Measurements from ENCODE around the gene TRIM32. TPM values are rescaled to one million over a fixed set of nuclear protein-coding genes. Genes with fewer than 3 reads are reported as not detected.
"Not testable (repeated sequence)": the region's sequence is repeated elsewhere in the genome, so short reads cannot be mapped to it uniquely, and the experiment has no call there.

TRIM32 gene
- total and polyA plus RNA-seq, 8 donors: 2.4 to 18.2 (median 8.1) TPM

DNA sequence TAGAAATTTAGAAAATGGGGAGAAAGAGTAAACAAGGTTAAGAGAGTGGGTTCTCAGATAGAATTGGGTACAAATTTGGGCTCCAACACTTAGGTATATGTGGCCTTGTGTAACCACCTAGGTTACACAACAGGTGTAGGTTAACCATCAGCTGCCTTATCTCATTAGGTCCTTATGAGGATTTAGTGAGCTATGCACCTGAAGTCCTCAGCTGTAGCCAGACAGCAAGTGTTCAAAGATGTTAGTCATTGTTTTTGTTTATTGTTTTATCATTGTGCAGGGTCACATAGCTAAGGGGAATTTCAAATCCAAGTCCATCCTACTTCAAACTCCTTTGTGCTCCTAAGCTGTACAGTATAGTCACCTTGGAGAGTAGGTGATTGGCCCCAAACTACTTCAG lies 970 bp upstream of the TRIM32 start:
- ATAC-seq (peak; percentile 15 to 27 (median 22)), DNase-seq (no peak), FAIRE-seq (no peak)
- Histone ChIP-seq H3K27me3 (no peaks in the 10 kb centered on the region), H3K4me3 (peak overlapping the region in 2 of 4 donors; percentile 64 to 67), H3K36me3 (no peaks in the 10 kb centered on the region), H3K9me3 (no peaks in the 10 kb centered on the region), H3K4me1 (peaks cover 8 to 18% (median 16%) of the 10 kb centered on the region in 3 donors), H3K27ac (peak overlapping the region in 1 of 4 donors; percentile 79)
- intact Hi-C loops (cut with DNase I): no loop called here
- TF ChIP-seq CTCF (IDR thresholded peaks at IDR 0.05): no peak

DNA sequence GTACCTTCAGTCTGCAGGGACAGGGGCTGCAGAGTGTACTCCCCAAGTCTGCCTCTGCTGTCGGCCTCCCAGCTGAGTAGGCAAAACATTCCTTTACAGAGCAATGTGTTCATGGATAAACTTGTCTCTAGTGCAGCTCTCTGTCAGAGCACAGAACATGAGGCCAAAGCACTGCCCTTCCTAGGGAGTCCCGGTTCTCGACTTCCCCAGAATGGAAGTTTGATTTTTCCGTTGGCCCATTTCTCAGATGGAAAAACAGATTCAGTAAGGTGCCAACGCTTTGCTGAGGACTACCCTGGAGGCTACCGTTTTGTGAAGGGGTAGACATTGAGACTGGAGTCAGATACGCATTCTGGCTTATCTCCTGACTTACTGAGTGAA lies 422 bp upstream of the TRIM32 start:
- H3K27me3 ChIP-seq: no peaks in the 10 kb centered on the region
- no peak for FAIRE-seq
- DNase-seq: no peak
- peak overlapping the region in 3 of 4 donors; percentile 45 to 79 (median 57) for H3K27ac ChIP-seq
- H3K4me3 ChIP-seq: peak overlapping the region; percentile 35 to 67 (median 54)
- no peak for TF ChIP-seq CTCF (IDR thresholded peaks at IDR 0.05)
- H3K9me3 ChIP-seq: no peaks in the 10 kb centered on the region
- H3K4me1 ChIP-seq: peaks cover 13 to 23% (median 16%) of the 10 kb centered on the region in 3 donors
- no peaks in the 10 kb centered on the region for H3K36me3 ChIP-seq
- peak; percentile 27 to 54 (median 49) for ATAC-seq
- intact Hi-C loops (cut with DNase I): no loop called here
- 8 to 9% methylated on average over 7 of the region's 7 CpGs for WGBS, 2 donors

GRCh38 chr9:116687754-116688135 lies 640 bp downstream of the TRIM32 start:
- Histone ChIP-seq H3K27ac (no peak overlapping the region), H3K27me3 (no peaks in the 10 kb centered on the region), H3K4me1 (peaks cover 16 to 34% (median 20%) of the 10 kb centered on the region in 3 donors), H3K36me3 (no peaks in the 10 kb centered on the region), H3K9me3 (no peaks in the 10 kb centered on the region), H3K4me3 (peak overlapping the region; percentile 35 to 67 (median 54))
- no peak for DNase-seq
- no peak for FAIRE-seq
- intact Hi-C loops (cut with DNase I): no loop called here
- WGBS, 2 donors: 6 to 7% methylated on average over 7 of the region's 7 CpGs
- ATAC-seq: peak; percentile 7 to 8 (median 7)
- no peak for TF ChIP-seq CTCF (IDR thresholded peaks at IDR 0.05)

DNA sequence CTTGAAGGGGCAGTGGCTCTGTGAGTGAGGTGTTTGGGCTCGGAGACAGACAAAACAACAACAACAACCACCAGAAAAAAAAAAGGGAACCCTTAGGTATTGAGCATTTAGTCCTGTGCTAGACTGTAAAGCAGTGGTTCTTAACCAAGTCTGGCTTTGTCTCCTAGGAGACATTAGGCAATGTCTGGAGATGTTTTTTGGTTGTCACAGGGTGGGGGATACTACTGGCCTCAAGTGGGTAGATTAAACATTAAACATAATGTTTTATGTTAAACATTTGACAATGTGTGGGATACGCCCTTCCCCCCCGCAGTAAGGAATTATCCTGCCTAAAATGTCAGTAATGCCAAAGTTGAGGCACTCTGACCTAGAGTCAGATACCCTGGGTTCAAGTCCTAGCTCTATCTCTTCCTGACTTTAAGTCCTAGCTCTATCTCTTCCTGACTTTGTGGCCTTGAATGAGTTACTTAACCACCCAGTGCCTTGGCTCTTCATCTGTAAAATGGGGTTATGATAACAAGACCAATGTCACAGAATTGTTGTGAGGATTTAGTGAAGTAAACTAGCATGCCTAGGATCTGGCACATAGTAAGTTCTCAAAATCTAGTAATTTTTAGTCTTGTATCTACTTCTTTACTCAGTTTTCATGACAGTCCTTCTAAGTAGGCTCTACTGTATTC lies 1.8 kb downstream of the TRIM32 start:
- peaks cover 24 to 45% (median 27%) of the 10 kb centered on the region in 3 donors for H3K4me1 ChIP-seq
- H3K4me3 ChIP-seq: no peak overlapping the region
- DNase-seq: no peak
- intact Hi-C loops (cut with DNase I): no loop called here
- no peak for ATAC-seq
- H3K27me3 ChIP-seq: no peaks in the 10 kb centered on the region
- TF ChIP-seq CTCF (IDR thresholded peaks at IDR 0.05): no peak
- FAIRE-seq: no peak
- no peak overlapping the region for H3K27ac ChIP-seq
- H3K36me3 ChIP-seq: no peaks in the 10 kb centered on the region
- WGBS, 2 donors: 81 to 88% methylated on average over 3 of the region's 3 CpGs
- H3K9me3 ChIP-seq: no peaks in the 10 kb centered on the region

- no peak overlapping the region for H3K4me3 ChIP-seq
- DNase-seq: no peak
- H3K27ac ChIP-seq: no peak overlapping the region
- H3K4me1 ChIP-seq: peaks cover 24 to 50% (median 30%) of the 10 kb centered on the region in 3 donors
- no peak for FAIRE-seq
- no peak for ATAC-seq
- TF ChIP-seq CTCF (IDR thresholded peaks at IDR 0.05): no peak
- H3K27me3 ChIP-seq: no peaks in the 10 kb centered on the region
- H3K9me3 ChIP-seq: no peaks in the 10 kb centered on the region
- intact Hi-C loops (cut with DNase I): no loop called here
- no peaks in the 10 kb centered on the region for H3K36me3 ChIP-seq
- 79 to 83% methylated on average over 3 of the region's 3 CpGs for WGBS, 2 donors
Observed at GRCh38 chr9:116689486-116690032, 2.5 kb downstream of the TRIM32 start.

GRCh38 chr9:116690805-116691204 lies 3.7 kb downstream of the TRIM32 start:
- peaks cover 23 to 59% (median 31%) of the 10 kb centered on the region in 3 donors for H3K4me1 ChIP-seq
- H3K36me3 ChIP-seq; H3K27ac ChIP-seq; FAIRE-seq; DNase-seq; H3K9me3 ChIP-seq; H3K4me3 ChIP-seq; intact Hi-C loops (cut with DNase I); H3K27me3 ChIP-seq; ATAC-seq: not testable (repeated sequence)
